GM21515 (cell line): Measurements from ENCODE around the gene LDLRAD4.

Experiments
- ATAC-seq: cut with Tn5 transposase; IDR thresholded peaks from one replicate; pipeline ENCODE4 v1.9.1; 2021; ENCODE audit not compliant: unreplicated experiment

The LDLRAD4 gene

GRCh38 chr18:13380691-13381070, 162.1 kb downstream of the LDLRAD4 start:
- no peak for ATAC-seq

DNA sequence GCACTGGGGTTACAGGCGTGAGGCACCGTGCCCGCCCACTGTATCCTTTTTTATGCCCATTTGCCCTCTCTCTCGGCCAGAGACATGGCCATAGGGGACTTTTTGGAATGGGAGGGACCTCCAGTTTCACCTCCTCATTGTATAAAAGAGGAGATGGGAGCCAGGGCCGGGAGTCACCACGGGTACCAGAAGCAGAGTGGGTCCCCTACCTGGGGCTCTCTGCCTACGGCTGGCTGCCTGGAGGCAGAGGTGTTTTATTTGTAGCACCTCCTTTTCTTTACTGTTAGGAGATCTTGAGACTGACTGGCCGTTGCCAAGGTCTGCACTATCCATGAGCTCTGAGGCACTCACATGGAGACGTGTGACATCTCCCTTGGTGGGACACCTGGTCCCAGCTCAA, 162.8 kb downstream of the LDLRAD4 start:
- ATAC-seq = no peak

DNA sequence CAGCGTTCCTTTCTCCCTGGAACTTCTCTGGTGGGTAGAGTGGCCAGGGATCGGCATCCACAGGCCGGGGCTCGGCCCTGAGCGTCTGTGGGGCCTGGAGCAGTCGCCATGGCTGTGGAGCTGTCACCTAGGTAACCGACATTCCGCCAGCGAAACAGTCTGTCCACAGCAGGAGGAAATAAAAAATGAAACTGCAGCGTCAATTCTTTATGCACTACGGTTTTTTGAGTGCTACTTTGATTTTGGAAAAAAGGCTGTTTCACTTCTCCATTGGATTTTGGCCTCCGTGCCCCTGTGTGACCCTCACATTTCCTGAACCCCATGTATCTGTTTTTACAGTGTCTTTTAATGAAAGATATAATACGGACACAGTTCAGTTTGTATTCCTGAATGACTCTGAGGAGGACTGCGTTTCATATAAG, 163.4 kb downstream of the LDLRAD4 start:
- ATAC-seq = no peak

DNA sequence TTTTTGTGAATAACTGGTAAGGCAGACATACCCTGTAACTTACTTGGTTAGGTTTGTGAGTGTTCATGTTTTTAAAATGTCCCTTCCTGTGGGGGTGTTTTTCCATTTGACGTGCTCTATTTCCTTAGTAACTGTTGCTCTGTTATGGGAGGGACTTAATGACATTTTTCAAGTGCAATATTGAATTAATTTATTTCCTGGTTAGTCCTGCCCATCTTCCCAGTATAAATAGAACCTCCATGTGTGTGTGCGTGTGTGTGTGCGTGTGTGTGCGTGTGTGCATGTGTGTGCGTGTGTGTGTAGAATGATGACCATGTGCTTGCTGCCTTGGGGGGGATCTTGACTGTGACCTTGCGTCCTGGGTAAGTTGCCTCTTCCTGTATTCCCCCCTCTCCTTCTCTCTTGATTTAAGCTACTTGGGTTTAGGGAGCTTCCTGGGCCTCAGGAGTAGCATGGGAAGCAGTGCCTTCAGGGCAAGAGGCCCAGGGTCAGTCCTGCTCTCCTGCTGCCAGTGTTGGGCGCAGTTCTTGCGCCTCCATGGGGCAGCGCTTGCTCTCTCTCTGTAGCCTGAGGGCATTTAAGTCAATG, 163.9 kb downstream of the LDLRAD4 start:
- ATAC-seq = no peak

DNA sequence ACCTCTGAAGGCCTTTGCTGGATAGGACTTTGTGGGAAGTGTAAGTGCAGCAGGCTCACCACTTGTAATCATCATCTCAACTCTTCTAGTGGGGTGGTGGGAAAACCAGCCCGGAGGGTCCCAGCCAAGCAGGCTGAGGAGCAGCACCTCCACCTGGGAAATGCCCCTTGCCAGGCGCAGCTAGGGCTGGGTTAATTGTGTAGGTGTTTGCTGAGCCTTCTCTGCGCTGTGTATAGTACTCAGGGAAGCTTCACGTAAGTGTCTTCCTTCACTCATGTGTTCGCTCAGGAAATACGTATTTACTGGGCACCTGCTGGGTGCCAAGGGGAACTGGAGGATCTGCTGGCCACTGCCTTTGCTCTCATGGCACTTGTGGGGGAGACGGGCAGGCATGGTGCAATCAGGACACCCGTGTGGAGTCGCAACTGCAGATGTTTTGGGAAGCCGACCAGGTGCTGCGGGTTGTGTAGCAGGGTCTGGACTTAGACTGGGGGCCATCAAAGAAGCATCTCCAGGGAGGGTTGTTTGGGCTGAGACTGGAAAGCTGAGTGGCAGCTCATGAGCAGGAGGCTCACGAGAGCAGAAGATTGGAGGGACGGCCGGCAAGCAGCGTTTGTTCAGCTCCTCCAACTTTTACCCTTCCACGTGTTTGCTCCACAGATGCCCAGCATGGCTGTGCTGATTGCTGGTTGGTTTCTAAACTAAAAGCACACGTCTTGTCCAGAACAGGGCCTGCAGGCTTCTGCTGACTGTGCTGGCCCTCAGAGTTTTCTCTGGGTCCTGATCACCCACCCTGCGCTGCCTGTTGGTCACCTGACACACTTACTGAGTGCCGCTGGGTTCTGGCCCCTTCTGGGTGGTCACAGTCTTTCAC, 164.6 kb downstream of the LDLRAD4 start:
- ATAC-seq = no peak

GRCh38 chr18:13386891-13387801, 168.6 kb downstream of the LDLRAD4 start:
- no peak for ATAC-seq

DNA sequence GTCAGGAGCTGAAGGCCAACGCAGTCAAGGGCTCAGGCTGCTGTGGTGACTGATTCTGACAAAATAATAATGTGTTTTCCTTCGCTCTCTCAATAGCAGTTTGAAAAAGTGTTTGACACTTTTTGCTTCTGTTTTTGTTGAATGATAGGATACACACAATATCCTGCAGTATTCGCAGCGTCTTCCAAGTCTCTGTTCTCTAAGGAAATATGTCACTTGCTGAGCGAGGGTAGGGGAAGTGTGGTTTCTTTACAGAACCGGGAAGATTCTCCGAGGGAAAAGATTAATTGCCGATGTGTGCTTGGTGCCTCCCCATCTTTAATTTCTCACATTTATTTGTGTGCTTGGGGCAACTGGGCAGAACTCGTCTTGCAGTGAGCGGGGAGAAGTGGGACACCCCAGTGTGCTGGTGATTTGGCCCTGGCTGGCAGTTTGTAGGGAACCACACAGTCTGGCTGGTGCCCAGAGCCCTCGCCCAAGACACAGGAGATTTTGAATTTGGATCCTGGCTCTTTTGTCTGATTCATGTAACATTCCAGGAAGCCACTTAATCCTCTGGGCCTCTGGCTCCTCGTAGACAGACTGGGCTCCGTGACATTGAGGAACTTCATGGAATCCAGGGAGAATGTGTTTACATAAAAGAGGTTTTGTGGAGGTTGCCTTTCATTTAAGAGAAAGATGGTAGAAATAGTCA, 169.4 kb downstream of the LDLRAD4 start:
- ATAC-seq = no peak

GRCh38 chr18:13388586-13389490, 170.3 kb downstream of the LDLRAD4 start:
- no peak for ATAC-seq

- no peak for ATAC-seq
Measured at GRCh38 chr18:13389491-13390131, 171.1 kb downstream of the LDLRAD4 start.

DNA sequence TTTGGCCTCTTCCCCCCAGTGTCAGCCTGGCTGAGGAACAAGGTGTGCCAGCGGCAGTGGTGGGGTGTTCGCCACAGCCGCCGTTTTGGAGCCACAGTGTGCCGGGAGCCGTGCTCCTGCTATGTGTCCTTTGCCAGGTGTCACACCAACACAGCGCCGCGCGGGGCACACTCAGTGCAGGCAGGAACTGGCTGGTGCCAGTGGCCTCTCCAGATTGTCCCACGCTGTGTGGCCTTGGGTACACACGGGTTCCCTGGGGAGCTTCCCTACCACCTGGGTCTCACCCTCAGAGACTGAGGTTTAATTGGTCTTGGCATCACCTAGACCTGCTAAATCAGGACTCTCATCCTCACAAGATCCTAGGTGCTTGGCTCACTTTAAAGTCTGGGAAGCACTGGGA, 171.6 kb downstream of the LDLRAD4 start:
- no peak for ATAC-seq

- no peak for ATAC-seq
Measured at GRCh38 chr18:13390711-13391110, 172.2 kb downstream of the LDLRAD4 start.

GRCh38 chr18:13392029-13392750, 173.6 kb downstream of the LDLRAD4 start:
- no peak for ATAC-seq

DNA sequence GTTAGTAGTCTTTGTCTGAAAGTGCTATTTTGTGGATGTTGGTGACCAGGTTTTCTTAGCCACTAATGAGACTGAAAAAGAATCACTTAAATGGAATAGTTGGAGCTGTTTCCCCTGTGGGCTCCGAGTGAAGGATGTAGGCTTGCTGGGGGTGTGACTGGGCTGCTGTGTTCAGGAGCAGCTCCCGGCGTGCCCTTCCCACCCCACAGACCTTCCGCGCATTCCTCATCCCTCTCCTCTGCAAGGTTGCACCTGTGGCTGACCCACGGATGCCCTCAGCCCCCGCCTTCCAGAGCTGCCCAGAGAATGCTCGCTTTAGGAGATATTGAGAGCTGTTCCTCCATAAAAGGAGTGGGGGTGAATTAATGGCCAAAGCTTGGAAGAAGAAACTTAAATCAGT, 174.3 kb downstream of the LDLRAD4 start:
- no peak for ATAC-seq

GRCh38 chr18:13393338-13393737, 174.8 kb downstream of the LDLRAD4 start:
- ATAC-seq = no peak

- ATAC-seq = no peak
Measured at GRCh38 chr18:13394801-13395200, 176.2 kb downstream of the LDLRAD4 start.

DNA sequence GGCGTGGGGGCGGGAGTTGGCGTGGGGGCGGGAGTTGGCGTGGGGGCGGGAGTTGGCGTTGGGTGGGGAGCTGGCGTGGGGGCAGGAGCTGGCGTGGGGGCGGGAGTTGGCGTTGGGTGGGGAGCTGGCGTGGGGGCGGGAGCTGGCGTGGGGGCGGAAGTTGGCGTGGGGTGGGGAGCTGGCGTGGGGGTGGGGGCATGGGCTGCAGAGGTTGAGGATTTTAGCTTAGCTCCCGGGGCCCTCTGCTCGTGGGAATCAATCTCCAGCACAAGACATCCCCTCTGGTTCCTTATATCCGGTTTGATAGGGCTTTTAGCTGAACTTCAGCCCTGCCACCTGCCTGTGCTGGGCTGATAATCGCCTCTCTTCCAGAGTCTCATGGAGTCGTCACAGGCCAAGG, 177.0 kb downstream of the LDLRAD4 start:
- ATAC-seq = no peak

GRCh38 chr18:13397504-13398163, 179.1 kb downstream of the LDLRAD4 start:
- ATAC-seq = no peak

- ATAC-seq = no peak
Measured at GRCh38 chr18:13398631-13399030, 180.1 kb downstream of the LDLRAD4 start.
